Transverse colon (tissue), 4 donors: ENCODE measurements around the gene DNAI1. TPM values are rescaled to one million over a fixed set of nuclear protein-coding genes. Genes with fewer than 3 reads are reported as not detected.

Experiments
- DNase-seq: peaks from one replicate; pipeline ENCODE4 v3.0.0-alpha.2; 2019
- H3K27ac ChIP-seq, 4 donors: fragments of 200-600 bp; sonication (generic); 2 replicates each; pipeline ENCODE4 v1.5.1; 2016 to 2018; ENCODE audit warnings: inconsistent platforms in 4 of 4
- H3K27me3 ChIP-seq: fragments of 200-600 bp; sonication (generic); 2 replicates; pipeline ENCODE4 v1.5.1; 2017; ENCODE audit warnings: inconsistent platforms
- H3K36me3 ChIP-seq, 4 donors: fragments of 200-600 bp; sonication (generic); 2 replicates each; pipeline ENCODE4 v1.5.1; 2017 to 2019; ENCODE audit warnings: inconsistent platforms in 4 of 4
- H3K4me1 ChIP-seq, 4 donors: fragments of 200-600 bp; sonication (generic); 2 replicates each; pipeline ENCODE4 v1.5.1; 2017 to 2020; ENCODE audit warnings: inconsistent platforms in 4 of 4
- H3K4me3 ChIP-seq, 4 donors: fragments of 200-600 bp; sonication (generic); 1 replicate in 1 of 4; 2 replicates in 3 of 4; pipeline versions ENCODE4 v1.5.1 to v1.6.1; 2017 to 2019; ENCODE audit warnings: inconsistent platforms in 4 of 4
- H3K9me3 ChIP-seq, 2 donors: fragments of 200-600 bp; sonication (generic); 2 replicates each; pipeline ENCODE4 v1.5.1; 2017 to 2019; ENCODE audit warnings: inconsistent platforms in 2 of 2
- CTCF ChIP-seq, 5 experiments: fragments of 200-600 bp in 3 of 5; fragments of 450-650 bp in 2 of 5; sonication (generic) in 3 of 5; IDR thresholded peaks; 1 replicate in 2 of 5; 2 replicates in 3 of 5; pipeline ENCODE4 v1.5.1; 2016 to 2017; ENCODE audit warnings: antibody characterized with exemption in 5 of 5, inconsistent platforms in 3 of 5, mild to moderate bottlenecking in 2 of 5, moderate library complexity in 1 of 5
- EP300 ChIP-seq: sonication (generic); formaldehyde crosslinking; IDR thresholded peaks from one replicate; pipeline ENCODE4 v1.6.1; 2017; ENCODE audit warnings: antibody characterized with exemption, low read depth
- POLR2A ChIP-seq: fragments of 450-650 bp; IDR thresholded peaks from one replicate; pipeline ENCODE4 v1.6.1; 2016; ENCODE audit warnings: antibody characterized with exemption, mild to moderate bottlenecking, moderate library complexity
- POLR2AphosphoS5 ChIP-seq, 3 donors: sonication (generic); formaldehyde crosslinking; IDR thresholded peaks; one replicate each; pipeline ENCODE4 v1.6.1; 2016; ENCODE audit warnings: antibody characterized with exemption in 3 of 3
- WGBS, 2 donors: methylation state at CpG; one replicate each; pipeline ENCODE4 v1.1.5; 2018; ENCODE audit warnings: low coverage in 1 of 2; 5-methylcytosine and 5-hydroxymethylcytosine counted together
- in situ Hi-C, 4 donors: fragments of 200-750 bp; cut with MboI; loops; one replicate each; pipeline versions ENCODE4 v1.15.0 to v1.15.1; 2017; ENCODE audit warnings: low sequenced_read_pairs in 3 of 4, low pct_ligation_motif_present in 1 of 4, low pct_unique_long_range_greater_than_20kb in 1 of 4
- intact Hi-C: fragments of 100-400 bp; cut with DNase I; formaldehyde crosslinking; loops from one replicate; pipeline ENCODE4 v1.15.1; 2023; ENCODE audit warnings: low total_unique reads
- total RNA-seq, 4 donors: library from RNA; depleted of rRNA; stranded (reverse); fragments of >200 nt; gene quantifications; one replicate each; pipeline ENCODE4 v1.1.0, GENCODE V29; 2016

DNAI1 gene
- total RNA-seq, 4 donors from 2014 or later = not detected

- peaks cover 45% of the 10 kb centered on the region for H3K27me3 ChIP-seq
- 60 to 64% methylated on average over 2 to 7 of the region's 7 CpGs for WGBS, 2 donors
- no peak overlapping the region for H3K4me3 ChIP-seq
- TF ChIP-seq CTCF (IDR thresholded peaks at IDR 0.05) = no peak
- TF ChIP-seq EP300 = no peak
- no peak for TF ChIP-seq POLR2A
- no peak for TF ChIP-seq POLR2AphosphoS5 (IDR thresholded peaks at IDR 0.05)
- no peak overlapping the region for H3K27ac ChIP-seq
- in situ Hi-C loops = no loop called here
- intact Hi-C loops = no loop called here
- no peaks in the 10 kb centered on the region for H3K9me3 ChIP-seq
- DNase-seq = no peak
- H3K36me3 ChIP-seq = no peaks in the 10 kb centered on the region
- H3K4me1 ChIP-seq = no peaks in the 10 kb centered on the region
Measured at GRCh38 chr9:34536685-34537084, 78.1 kb downstream of the DNAI1 start.

- no peak for DNase-seq
- Histone ChIP-seq H3K9me3 (no peaks in the 10 kb centered on the region), H3K27me3 (peaks cover 10% of the 10 kb centered on the region), H3K4me1 (no peaks in the 10 kb centered on the region), H3K4me3 (no peak overlapping the region), H3K27ac (no peak overlapping the region), H3K36me3 (no peaks in the 10 kb centered on the region)
- intact Hi-C loops (no loop called here), in situ Hi-C loops (loop anchor here in 3 of 4 donors (5.0 to 10.0 kb wide), 3 partner anchors 54 to 64 kb away; no protein-coding TSS in a partner anchor)
- 80% methylated on average over 2 of the region's 2 CpGs; no CpG with 5 or more reads in 1 of the 2 donors for WGBS, 2 donors
- TF ChIP-seq POLR2A = no peak
- TF ChIP-seq POLR2AphosphoS5 (IDR thresholded peaks at IDR 0.05) = no peak
- TF ChIP-seq CTCF (IDR thresholded peaks at IDR 0.05) = no peak
- no peak for TF ChIP-seq EP300
Measured at GRCh38 chr9:34540827-34541226, 82.2 kb downstream of the DNAI1 start.

GRCh38 chr9:34541540-34541939 is 82.9 kb downstream of the DNAI1 start:
- Histone ChIP-seq H3K27ac (no peak overlapping the region), H3K4me1 (no peaks in the 10 kb centered on the region), H3K4me3 (no peak overlapping the region), H3K36me3 (no peaks in the 10 kb centered on the region), H3K9me3 (no peaks in the 10 kb centered on the region), H3K27me3 (peaks cover 7% of the 10 kb centered on the region)
- in situ Hi-C loops = loop anchor here in 3 of 4 donors (5.0 to 10.0 kb wide), 3 partner anchors 53 to 63 kb away; no protein-coding TSS in a partner anchor
- WGBS, 2 donors = 65 to 94% methylated on average over 3 to 7 of the region's 7 CpGs
- no peak for TF ChIP-seq POLR2AphosphoS5 (IDR thresholded peaks at IDR 0.05)
- no peak for TF ChIP-seq EP300
- no peak for TF ChIP-seq CTCF (IDR thresholded peaks at IDR 0.05)
- no peak for TF ChIP-seq POLR2A
- no peak for DNase-seq
- intact Hi-C loops = no loop called here

- no peaks in the 10 kb centered on the region for H3K9me3 ChIP-seq
- in situ Hi-C loops (loop anchor here in 3 of 4 donors (5.0 to 10.0 kb wide), 3 partner anchors 51 to 61 kb away; no protein-coding TSS in a partner anchor), intact Hi-C loops (no loop called here)
- TF ChIP-seq EP300 (no peak), POLR2A (no peak), POLR2AphosphoS5 (IDR thresholded peaks at IDR 0.05) (no peak), CTCF (IDR thresholded peaks at IDR 0.05) (no peak)
- peaks cover 7% of the 10 kb centered on the region for H3K27me3 ChIP-seq
- no peaks in the 10 kb centered on the region for H3K36me3 ChIP-seq
- H3K27ac ChIP-seq = no peak overlapping the region
- H3K4me3 ChIP-seq = no peak overlapping the region
- WGBS, 2 donors = 34 to 59% methylated on average over 5 of the region's 5 CpGs
- no peak for DNase-seq
- H3K4me1 ChIP-seq = peaks cover 0 to 3% (median 0%) of the 10 kb centered on the region in 4 donors
Measured at GRCh38 chr9:34544035-34544434, 85.4 kb downstream of the DNAI1 start.
